OCI-LY1 (cell line): ENCODE results near the gene DNAH7.

Experiments
- H2AFZ ChIP-seq: fragments of 200-600 bp; sonication (generic), shearing (Covaris generic); 2 replicates; pipeline ENCODE4 v1.6.0; 2014; ENCODE audit warnings: antibody characterized with exemption, mild to moderate bottlenecking, low read length
- H3F3A ChIP-seq: fragments of 200-600 bp; sonication (generic), shearing (Covaris generic); 2 replicates; pipeline ENCODE4 v1.6.0; 2014; ENCODE audit warnings: mild to moderate bottlenecking, antibody characterized with exemption, low read length, moderate library complexity; ENCODE audit not compliant: insufficient read depth
- H3K27ac ChIP-seq: fragments of 200-600 bp; sonication (generic); 2 replicates; pipeline ENCODE4 v1.5.1; 2014; ENCODE audit warnings: low read length, mixed run types, mild to moderate bottlenecking, low read depth; ENCODE audit not compliant: poor library complexity, severe bottlenecking
- H3K27me3 ChIP-seq: fragments of 200-600 bp; sonication (generic); 2 replicates; pipeline ENCODE4 v1.6.0; 2014; ENCODE audit warnings: antibody characterized with exemption, mild to moderate bottlenecking, low read length, moderate library complexity; ENCODE audit not compliant: insufficient read depth
- H3K36me3 ChIP-seq: fragments of 200-600 bp; sonication (generic); 2 replicates; pipeline ENCODE4 v1.6.1; 2014; ENCODE audit warnings: mild to moderate bottlenecking, antibody characterized with exemption, low read length, moderate library complexity, mixed read lengths; ENCODE audit not compliant: insufficient read depth
- H3K4me1 ChIP-seq: fragments of 200-600 bp; sonication (generic); 2 replicates; pipeline ENCODE4 v1.5.1; 2014; ENCODE audit warnings: mild to moderate bottlenecking, low read length, moderate library complexity; ENCODE audit not compliant: insufficient read depth, severe bottlenecking
- H3K4me2 ChIP-seq: fragments of 200-600 bp; sonication (generic), shearing (Covaris generic); 2 replicates; pipeline ENCODE4 v1.6.1; 2014; ENCODE audit warnings: low read length
- H3K4me3 ChIP-seq: fragments of 200-600 bp; sonication (generic); 2 replicates; pipeline ENCODE4 v1.5.1; 2014; ENCODE audit warnings: low read length, low read depth, mild to moderate bottlenecking, mixed read lengths; ENCODE audit not compliant: poor library complexity, severe bottlenecking
- H3K79me2 ChIP-seq: fragments of 200-600 bp; shearing (Covaris generic); 2 replicates; pipeline ENCODE4 v1.6.1; 2016; ENCODE audit warnings: mixed run types, low read length, mixed read lengths; ENCODE audit not compliant: insufficient read depth
- H3K9ac ChIP-seq: fragments of 200-600 bp; sonication (generic), shearing (Covaris generic); 2 replicates; pipeline ENCODE4 v1.6.1; 2014; ENCODE audit warnings: mild to moderate bottlenecking, low read length, mixed read lengths
- H3K9me2 ChIP-seq: fragments of 200-600 bp; sonication (generic), shearing (Covaris generic); 2 replicates; pipeline ENCODE4 v1.6.1; 2014; ENCODE audit warnings: low read depth, mild to moderate bottlenecking, low read length, mixed read lengths
- H3K9me3 ChIP-seq: fragments of 200-600 bp; shearing (Covaris generic); 2 replicates; pipeline ENCODE4 v1.6.1; 2014; ENCODE audit warnings: low read length, mixed read lengths
- H4K20me1 ChIP-seq: fragments of 200-600 bp; sonication (generic), shearing (Covaris generic); 2 replicates; pipeline ENCODE4 v1.6.0; 2016; ENCODE audit warnings: mild to moderate bottlenecking, low read length; ENCODE audit not compliant: insufficient read depth
- CTCF ChIP-seq: fragments of 200-600 bp; sonication (generic), shearing (Covaris generic); IDR thresholded peaks from 2 replicates; pipeline ENCODE4 v1.5.1; 2017; ENCODE audit warnings: mild to moderate bottlenecking, antibody characterized with exemption, low read length, moderate library complexity, mixed read lengths
- EZH2 ChIP-seq: fragments of 200-600 bp; sonication (generic), shearing (Covaris generic); IDR thresholded peaks from 2 replicates; pipeline ENCODE4 v1.8.0; 2017; ENCODE audit warnings: borderline replicate concordance, mixed run types, mild to moderate bottlenecking, antibody characterized with exemption, low read length, moderate library complexity, mixed read lengths

The DNAH7 gene

GRCh38 chr2:195819276-195819675 is 249.4 kb downstream of the DNAH7 start:
- TF ChIP-seq EZH2 (no peak), CTCF (no peak)
- no peaks in the 10 kb centered on the region for H4K20me1 ChIP-seq
- H3K79me2 ChIP-seq, result no peaks in the 10 kb centered on the region
- H3K9me2 ChIP-seq, result no peaks in the 10 kb centered on the region
- H3K9me3 ChIP-seq, result no peaks in the 10 kb centered on the region
- H3K4me3 ChIP-seq, result no peak overlapping the region
- no peaks in the 10 kb centered on the region for H3K4me1 ChIP-seq
- H3K9ac ChIP-seq, result no peak overlapping the region
- H3K27me3 ChIP-seq, result no peaks in the 10 kb centered on the region
- H3K4me2 ChIP-seq, result no peak overlapping the region
- no peaks in the 10 kb centered on the region for H3F3A ChIP-seq
- H3K36me3 ChIP-seq, result no peaks in the 10 kb centered on the region
- no peak overlapping the region for H3K27ac ChIP-seq
- no peak overlapping the region for H2AFZ ChIP-seq

- no peaks in the 10 kb centered on the region for H4K20me1 ChIP-seq
- H3K4me2 ChIP-seq, result no peak overlapping the region
- H3K79me2 ChIP-seq, result no peaks in the 10 kb centered on the region
- no peak for TF ChIP-seq CTCF
- no peak for TF ChIP-seq EZH2
- no peaks in the 10 kb centered on the region for H3K4me1 ChIP-seq
- H3K27ac ChIP-seq, result no peak overlapping the region
- H3K36me3 ChIP-seq, result no peaks in the 10 kb centered on the region
- H3K27me3 ChIP-seq, result no peaks in the 10 kb centered on the region
- H3K4me3 ChIP-seq, result no peak overlapping the region
- no peak overlapping the region for H3K9ac ChIP-seq
- no peaks in the 10 kb centered on the region for H3F3A ChIP-seq
- no peak overlapping the region for H2AFZ ChIP-seq
- H3K9me2 ChIP-seq, result no peaks in the 10 kb centered on the region
- no peaks in the 10 kb centered on the region for H3K9me3 ChIP-seq
Measured at GRCh38 chr2:195818526-195818925, 250.1 kb downstream of the DNAH7 start.

- Histone ChIP-seq H2AFZ (no peak overlapping the region), H3K36me3 (no peaks in the 10 kb centered on the region), H3K4me2 (no peak overlapping the region), H3K9ac (no peak overlapping the region), H4K20me1 (no peaks in the 10 kb centered on the region), H3K4me3 (no peak overlapping the region), H3K27ac (no peak overlapping the region), H3K9me3 (no peaks in the 10 kb centered on the region), H3K27me3 (no peaks in the 10 kb centered on the region), H3K9me2 (no peaks in the 10 kb centered on the region), H3F3A (no peaks in the 10 kb centered on the region), H3K4me1 (no peaks in the 10 kb centered on the region), H3K79me2 (no peaks in the 10 kb centered on the region)
- TF ChIP-seq EZH2 (no peak), CTCF (no peak)
Measured at GRCh38 chr2:195818106-195818505, 250.5 kb downstream of the DNAH7 start.
